ENCODE results near the gene ADGRB3. TPM values are rescaled to one million over a fixed set of nuclear protein-coding genes. Genes with fewer than 3 reads are reported as not detected.
A peak's percentile ranks its signal among the peaks of the same experiment; 100 is the strongest.

The ADGRB3 gene
- total RNA-seq, 1 experiment from 2014 or later = 0.24 TPM

DNA sequence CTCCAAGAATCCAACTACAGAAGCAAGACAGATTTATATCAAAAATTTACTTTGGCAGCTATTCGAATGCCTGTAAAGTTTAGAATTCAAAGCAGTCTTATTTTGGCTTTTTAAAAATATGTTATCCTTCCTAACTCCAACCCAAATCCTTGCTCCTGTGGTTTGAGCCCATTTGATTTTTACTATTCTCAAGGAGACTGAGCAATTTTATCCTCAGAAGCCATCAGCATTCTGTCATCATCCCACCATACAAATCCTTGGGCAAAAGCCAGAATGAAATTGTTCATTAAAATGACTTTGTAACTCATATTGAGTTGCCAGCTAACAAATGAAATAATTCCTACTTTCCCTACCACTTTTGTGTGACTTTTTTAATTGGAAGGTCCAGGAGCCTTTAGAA is 392.8 kb downstream of the ADGRB3 start:
- in situ Hi-C loops (cut with HindIII; ENCODE audit: low pct_unique_long_range_greater_than_20kb, low sequenced_read_pairs) = no loop called here
- no peak for DNase-seq (ENCODE audit: low read depth)

DNA sequence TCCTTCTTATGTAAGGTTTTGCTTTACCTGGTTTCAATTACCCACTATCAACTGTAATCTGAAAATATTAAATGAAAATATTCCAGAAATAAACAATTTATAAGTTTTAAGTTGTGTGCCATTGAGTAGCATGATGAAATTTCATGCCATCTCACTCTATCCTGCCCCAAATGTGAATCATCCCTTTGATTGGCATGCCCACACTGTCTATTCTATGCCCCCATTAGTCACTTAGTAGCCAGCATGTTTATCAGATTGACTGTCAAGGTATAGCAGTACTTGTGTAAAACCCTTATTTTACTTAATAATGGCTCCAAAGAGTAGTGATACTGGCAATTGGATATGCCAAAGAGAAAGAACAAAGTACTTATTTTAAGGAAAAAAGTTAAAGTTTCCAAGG is 403.8 kb downstream of the ADGRB3 start:
- DNase-seq (ENCODE audit: low read depth) = no peak
- in situ Hi-C loops (cut with HindIII; ENCODE audit: low pct_unique_long_range_greater_than_20kb, low sequenced_read_pairs) = no loop called here

DNA sequence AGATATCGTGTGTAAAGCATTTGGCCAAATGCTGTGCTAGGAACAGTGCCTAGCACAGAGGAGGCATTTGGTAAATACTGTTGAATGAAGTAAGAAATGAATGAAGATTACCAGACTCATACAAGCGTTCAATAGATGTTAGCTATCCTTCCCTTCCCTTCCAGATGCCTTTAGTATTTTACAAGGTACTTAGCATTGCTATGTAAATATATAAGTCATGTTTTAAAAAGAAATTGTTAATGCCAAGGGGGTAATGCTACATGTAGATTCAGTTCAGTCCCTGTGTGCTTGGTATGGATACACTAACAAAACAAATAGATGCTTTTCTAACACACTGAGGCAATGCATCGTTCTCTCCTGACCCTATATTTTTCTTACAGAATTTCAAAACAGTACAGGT is 407.2 kb downstream of the ADGRB3 start:
- no peak for DNase-seq (ENCODE audit: low read depth)
- in situ Hi-C loops (cut with HindIII; ENCODE audit: low pct_unique_long_range_greater_than_20kb, low sequenced_read_pairs) = no loop called here

DNA sequence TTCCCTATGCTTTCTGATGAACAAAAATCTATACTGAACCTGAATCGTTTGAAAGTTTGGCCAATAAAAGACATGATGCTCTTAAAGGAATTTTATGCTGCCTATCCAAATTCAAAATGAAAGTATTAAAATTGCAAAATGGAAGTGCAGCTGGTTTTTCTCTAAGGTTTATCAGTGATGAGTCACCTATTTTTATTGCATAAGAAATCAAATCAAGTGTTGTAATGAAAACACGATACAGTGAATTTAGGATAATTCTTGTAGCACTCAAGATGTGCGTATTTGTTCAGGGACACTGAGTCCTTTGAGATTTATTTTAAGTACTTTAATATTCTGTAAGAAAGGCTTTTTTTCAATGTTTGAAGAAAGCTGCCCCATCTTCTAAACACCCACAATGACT is 409.5 kb downstream of the ADGRB3 start:
- no peak for DNase-seq (ENCODE audit: low read depth)
- in situ Hi-C loops (cut with HindIII; ENCODE audit: low pct_unique_long_range_greater_than_20kb, low sequenced_read_pairs) = no loop called here

DNA sequence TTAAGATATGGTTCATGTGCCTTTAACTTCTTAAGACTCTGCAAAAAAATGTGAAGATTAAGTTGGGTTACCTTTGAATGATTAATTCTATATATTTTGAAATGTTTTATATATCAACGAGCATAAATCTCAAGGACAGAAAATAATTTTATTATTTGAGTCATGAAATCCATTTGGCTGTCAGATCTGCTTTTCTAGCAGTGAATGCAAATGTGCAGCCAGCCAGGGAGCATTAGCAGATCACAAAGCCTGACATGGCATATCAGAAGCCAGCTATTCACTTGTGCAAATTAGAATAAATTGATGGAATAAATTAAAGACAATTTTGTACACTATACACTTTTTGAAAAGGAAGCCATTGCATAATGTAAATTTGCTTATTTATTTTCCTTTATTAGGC is 424.3 kb downstream of the ADGRB3 start:
- in situ Hi-C loops (cut with HindIII; ENCODE audit: low pct_unique_long_range_greater_than_20kb, low sequenced_read_pairs) = no loop called here
- no peak for DNase-seq (ENCODE audit: low read depth)

DNA sequence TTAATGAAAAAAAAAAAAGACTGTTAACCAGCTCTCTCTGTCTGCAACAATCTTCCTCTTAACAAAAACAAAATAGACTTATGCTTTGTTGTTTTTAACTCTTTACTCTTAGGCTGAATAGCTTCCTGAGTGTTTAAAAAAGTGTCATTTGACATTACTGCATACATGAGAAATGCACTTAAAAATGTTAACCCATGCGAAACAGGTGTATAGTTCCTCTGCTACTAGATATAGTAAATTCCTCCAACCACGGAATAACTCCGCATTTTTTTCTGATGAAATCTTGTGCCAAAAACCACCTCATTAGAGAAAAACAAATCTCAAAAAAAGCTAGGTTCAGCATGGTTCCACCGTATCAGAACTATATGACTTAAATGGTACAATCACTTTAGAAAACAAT is 426.0 kb downstream of the ADGRB3 start:
- in situ Hi-C loops (cut with HindIII; ENCODE audit: low pct_unique_long_range_greater_than_20kb, low sequenced_read_pairs) = no loop called here
- peak; percentile 61 for DNase-seq (ENCODE audit: low read depth)

DNA sequence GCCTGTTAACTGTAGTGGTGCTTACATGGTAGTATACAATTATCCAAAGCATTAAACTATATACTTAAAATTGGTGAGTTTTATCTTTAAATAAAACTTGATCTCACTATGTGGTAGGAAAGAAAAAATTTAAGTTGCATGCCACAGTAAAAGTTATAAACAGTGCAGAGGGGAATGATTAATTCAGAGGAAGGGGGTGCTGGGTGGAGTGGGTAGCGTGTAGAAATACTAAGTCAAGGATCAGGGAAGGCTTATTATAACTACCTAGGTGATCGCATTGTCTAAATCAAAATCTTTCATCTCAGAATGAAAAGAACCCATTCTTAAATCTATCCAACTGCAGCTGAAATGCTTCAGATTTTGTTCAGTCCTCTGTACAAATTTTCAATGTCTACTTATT is 428.3 kb downstream of the ADGRB3 start:
- peak; percentile 49 for DNase-seq (ENCODE audit: low read depth)
- in situ Hi-C loops (cut with HindIII; ENCODE audit: low pct_unique_long_range_greater_than_20kb, low sequenced_read_pairs) = no loop called here

DNA sequence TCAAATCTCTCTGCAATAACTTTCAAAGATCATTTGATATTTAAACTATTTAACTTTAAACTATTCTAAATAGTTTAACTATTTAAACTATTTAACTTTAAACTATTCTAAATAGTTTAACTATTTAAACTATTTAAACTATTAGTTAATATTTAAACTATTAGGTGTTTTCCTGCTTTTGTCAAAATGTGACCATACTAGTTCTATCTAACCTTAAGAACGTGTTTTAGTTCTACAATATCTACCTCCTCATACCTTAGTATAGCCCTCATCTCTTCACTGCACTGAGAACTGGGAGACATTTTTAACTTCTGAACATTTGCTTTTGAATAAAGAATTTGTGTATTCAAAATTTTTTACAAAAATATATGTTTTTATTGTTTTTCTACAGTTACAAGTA is 429.1 kb downstream of the ADGRB3 start:
- peak; percentile 34 for DNase-seq (ENCODE audit: low read depth)
- in situ Hi-C loops (cut with HindIII; ENCODE audit: low pct_unique_long_range_greater_than_20kb, low sequenced_read_pairs) = no loop called here

DNA sequence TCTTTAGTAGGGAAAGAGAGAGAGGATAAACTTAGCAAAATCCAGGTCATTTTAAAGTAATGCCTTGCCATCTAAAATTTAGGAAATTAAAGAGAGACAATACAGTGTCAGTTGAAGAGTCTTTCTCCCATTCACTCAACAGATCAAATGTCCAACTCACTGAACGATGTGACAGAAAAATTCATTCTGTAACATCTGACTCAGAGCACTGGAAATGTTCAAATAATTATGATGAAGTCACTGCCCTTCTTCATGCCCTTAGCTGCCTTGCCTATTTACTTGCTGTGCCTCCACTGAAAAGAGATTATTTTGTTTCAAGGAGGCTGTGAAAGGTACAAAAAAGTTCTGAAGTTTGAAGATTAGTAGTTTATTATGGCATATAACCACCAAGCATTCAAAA is 434.8 kb downstream of the ADGRB3 start:
- no peak for DNase-seq (ENCODE audit: low read depth)
- in situ Hi-C loops (cut with HindIII; ENCODE audit: low pct_unique_long_range_greater_than_20kb, low sequenced_read_pairs) = no loop called here

DNA sequence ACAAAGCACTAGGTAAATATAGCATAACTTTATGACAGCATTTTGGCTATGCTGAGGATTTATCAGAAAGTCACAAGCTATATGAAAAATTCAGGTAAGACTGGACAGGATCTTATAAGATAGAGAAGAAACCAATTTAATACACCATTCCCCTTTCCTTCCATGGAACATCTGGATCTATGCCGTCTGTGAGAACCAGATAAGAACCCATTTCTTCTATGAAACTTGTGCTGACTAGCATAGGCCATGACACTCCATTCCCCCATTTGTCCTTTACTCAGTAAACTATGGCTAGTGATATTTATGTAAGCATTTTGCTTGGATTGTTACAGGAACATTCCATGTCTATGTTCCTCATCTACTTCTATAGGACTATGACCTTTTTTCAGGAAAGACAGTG is 437.7 kb downstream of the ADGRB3 start:
- no peak for DNase-seq (ENCODE audit: low read depth)
- in situ Hi-C loops (cut with HindIII; ENCODE audit: low pct_unique_long_range_greater_than_20kb, low sequenced_read_pairs) = no loop called here

DNA sequence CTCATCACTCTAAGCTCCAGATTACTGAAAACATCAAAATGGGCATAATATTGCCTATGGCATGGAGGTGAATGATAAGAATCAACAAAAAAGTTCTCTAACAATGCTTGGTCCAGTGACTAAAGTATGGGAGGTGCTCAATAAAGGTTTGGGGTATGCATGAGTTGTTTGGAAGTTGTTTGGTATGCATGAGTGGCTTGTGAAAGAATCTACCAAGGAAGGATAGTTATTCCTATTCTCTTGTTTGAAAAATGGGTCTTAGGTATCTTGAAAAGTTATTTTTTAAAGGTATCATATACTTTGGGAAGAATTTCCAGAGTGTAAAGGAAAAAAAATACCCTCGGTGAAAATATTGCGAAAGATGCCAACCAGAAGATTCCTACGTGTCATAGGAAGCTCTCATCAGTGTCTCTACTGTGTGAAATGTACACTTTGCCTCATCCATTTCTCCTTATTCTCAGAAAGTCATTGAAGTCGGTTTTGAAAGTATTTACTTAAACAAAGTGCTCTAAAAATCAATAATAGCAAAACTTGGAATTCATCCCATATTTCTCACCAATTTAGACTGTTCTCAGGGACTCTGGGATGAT is 449.8 kb downstream of the ADGRB3 start:
- in situ Hi-C loops (cut with HindIII; ENCODE audit: low pct_unique_long_range_greater_than_20kb, low sequenced_read_pairs) = no loop called here
- DNase-seq (ENCODE audit: low read depth) = peak; percentile 31

DNA sequence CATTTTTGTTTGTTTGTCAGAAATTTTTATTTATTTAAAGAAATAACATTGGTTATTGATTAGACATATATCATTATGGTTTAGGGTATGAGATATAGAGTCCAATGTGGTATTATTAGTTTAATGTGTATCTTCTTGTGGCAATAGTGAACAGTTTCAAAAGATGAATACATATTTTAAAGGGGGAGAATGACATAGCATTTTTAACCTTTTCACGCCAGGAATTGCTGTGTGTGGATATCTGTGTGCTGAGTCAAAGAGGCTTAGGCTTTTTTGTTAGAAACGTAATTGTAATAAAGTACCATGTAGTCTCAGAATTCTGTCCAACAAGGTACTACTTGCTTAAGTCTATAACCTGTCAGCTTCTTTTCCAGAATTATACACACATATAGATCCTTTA is 451.6 kb downstream of the ADGRB3 start:
- no peak for DNase-seq (ENCODE audit: low read depth)
- in situ Hi-C loops (cut with HindIII; ENCODE audit: low pct_unique_long_range_greater_than_20kb, low sequenced_read_pairs) = no loop called here

DNA sequence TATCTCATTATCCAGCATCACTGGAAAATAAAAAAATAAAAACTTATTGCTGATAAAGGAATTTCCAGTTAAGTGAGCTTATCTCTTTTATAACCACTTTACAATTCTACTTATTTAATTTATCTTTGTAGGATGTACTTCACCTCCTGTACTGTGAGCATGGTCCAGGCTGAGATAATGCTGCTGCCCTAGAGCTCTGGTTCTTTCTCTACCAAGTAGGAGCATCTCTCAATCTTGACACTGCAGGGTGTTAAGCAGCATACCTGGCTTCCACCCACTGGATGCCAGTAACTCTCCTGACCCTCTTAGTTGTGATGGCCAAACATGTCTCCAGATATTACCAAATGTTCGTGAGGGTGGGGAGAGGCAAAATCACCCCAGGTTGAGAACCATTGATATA is 454.5 kb downstream of the ADGRB3 start:
- DNase-seq (ENCODE audit: low read depth) = no peak
- in situ Hi-C loops (cut with HindIII; ENCODE audit: low pct_unique_long_range_greater_than_20kb, low sequenced_read_pairs) = no loop called here

DNA sequence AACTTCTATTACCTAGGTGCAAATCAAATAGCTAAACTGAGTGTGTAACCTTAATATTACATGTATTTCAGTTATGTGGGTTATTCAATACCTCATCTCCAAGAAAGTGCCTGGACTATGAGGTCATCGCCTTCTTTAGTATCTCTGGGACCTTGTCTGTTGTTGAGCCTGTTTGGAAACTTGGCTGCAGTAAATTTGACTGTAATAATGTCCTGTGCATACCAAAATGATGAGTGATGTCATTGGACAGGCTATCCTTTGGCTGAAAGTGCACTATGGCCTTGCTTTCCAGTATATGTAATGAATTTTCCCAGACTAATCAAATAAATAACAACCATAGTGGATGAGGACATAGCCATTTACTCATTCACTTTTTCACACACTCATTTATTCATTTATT is 455.1 kb downstream of the ADGRB3 start:
- in situ Hi-C loops (cut with HindIII; ENCODE audit: low pct_unique_long_range_greater_than_20kb, low sequenced_read_pairs) = no loop called here
- DNase-seq (ENCODE audit: low read depth) = peak; percentile 64

DNA sequence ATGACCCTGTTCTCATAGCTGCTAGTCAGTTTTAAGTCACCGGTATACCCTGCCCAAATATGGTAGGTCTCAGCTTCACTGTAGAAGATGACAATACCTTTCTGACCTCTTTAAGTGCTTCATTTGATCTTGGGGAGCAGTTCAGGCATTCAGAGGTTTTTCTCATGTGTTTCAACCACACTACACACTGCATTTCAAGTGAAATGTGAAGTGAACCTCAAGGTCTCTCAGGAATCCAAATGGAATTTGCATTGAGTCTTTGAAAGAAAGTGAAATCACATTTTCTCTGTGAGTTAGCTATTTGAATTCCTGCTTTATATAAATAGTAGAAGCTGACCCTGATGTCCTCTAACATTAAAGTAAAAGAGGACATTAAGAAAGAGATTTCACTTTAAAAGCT is 461.6 kb downstream of the ADGRB3 start:
- no peak for DNase-seq (ENCODE audit: low read depth)
- in situ Hi-C loops (cut with HindIII; ENCODE audit: low pct_unique_long_range_greater_than_20kb, low sequenced_read_pairs) = no loop called here

DNA sequence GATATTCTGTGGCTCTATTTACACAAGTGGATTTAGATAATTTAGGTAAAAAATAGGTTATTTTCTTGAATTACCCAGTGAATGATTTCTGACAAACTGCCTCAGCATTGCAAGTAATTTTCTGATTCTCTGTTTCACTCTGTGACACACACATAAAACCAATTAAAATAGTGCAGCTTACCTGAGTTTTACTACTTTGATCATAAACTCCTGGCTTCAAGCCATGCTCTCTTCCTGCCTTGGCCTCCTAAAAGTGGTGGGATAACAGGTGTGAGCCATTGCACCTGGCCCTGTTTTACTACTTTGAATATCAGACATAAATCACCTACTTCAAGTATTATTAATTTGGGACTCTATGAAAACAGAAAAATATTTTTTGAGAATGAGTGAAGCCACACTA is 462.9 kb downstream of the ADGRB3 start:
- no peak for DNase-seq (ENCODE audit: low read depth)
- in situ Hi-C loops (cut with HindIII; ENCODE audit: low pct_unique_long_range_greater_than_20kb, low sequenced_read_pairs) = no loop called here

DNA sequence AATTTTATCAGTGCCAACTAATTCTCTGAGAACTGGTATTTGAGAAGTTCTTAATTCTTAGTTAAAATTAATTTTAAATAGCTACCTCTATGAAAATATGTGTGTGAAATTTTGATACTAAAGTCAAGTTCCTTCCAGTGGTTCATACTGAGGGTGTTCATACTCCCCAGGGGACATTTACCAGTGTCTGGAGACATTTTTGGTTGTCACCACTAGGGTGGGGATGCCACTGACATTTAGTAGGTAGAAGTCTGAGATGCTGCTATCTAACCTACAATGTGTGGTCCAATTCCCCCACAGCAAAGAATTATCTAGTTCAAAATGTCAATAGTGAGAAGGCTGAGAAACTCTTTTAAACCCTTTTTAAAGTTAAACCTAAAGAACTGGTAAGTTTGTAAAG is 463.8 kb downstream of the ADGRB3 start:
- no peak for DNase-seq (ENCODE audit: low read depth)
- in situ Hi-C loops (cut with HindIII; ENCODE audit: low pct_unique_long_range_greater_than_20kb, low sequenced_read_pairs) = no loop called here

DNA sequence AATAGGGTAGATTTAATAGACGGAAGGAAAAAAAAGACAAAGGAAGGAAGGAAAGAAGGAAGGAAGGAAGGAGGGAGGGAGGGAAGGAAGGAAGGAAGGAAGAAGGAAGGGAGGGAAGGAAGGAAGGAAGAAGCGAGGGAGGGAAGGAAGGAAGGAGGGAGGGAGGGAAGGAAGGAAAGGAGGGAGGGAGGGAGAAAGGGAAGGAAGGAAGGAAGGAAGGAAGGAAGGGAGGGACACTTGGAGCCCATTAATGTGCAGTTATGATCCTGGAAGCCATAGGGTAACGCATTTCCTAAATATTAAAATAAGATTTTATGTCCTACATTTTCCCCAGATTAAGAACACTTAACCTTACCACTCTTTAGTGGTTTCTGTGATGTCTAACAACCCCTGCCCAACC is 465.7 kb downstream of the ADGRB3 start:
- in situ Hi-C loops (cut with HindIII; ENCODE audit: low pct_unique_long_range_greater_than_20kb, low sequenced_read_pairs) = no loop called here
- DNase-seq (ENCODE audit: low read depth) = no peak

DNA sequence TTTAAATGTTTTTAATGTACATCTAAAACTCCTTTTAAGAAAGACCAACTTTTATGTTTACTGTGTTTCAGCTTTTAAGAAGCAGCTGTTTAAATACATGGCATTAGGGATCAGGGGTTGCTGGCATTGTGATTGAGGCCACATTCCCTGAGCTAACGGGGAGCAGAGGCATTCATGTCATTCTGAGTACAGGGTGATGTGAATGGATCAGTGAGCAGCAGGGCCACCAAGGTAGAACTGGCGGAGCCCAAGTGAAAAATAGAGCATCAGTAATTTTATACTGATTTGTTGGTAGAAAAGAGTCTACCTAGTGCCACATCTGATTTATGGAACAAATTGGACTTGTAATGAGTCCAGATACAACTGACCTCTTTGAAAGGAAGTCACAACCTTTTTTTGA is 467.3 kb downstream of the ADGRB3 start:
- in situ Hi-C loops (cut with HindIII; ENCODE audit: low pct_unique_long_range_greater_than_20kb, low sequenced_read_pairs) = no loop called here
- DNase-seq (ENCODE audit: low read depth) = no peak

DNA sequence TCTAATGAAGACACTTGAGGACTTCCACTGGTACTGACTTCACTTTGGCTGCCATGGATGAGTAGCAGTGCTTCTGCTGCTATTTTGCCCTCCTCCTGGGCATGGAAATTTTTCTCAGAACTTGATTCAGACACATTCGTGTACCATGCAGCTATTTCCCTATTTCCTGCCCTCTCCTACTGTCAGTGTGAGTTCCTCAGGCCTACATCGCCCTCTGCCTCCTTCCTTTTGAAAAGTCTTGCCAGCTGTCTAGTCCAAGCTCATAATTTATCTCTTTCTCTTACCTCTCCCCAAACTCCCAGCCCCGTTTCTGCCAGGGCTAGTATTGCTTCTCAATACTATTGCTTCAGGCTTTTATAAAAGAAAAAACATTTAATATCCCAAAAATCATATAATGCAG is 470.2 kb downstream of the ADGRB3 start:
- peak; percentile 46 for DNase-seq (ENCODE audit: low read depth)
- in situ Hi-C loops (cut with HindIII; ENCODE audit: low pct_unique_long_range_greater_than_20kb, low sequenced_read_pairs) = no loop called here

DNA sequence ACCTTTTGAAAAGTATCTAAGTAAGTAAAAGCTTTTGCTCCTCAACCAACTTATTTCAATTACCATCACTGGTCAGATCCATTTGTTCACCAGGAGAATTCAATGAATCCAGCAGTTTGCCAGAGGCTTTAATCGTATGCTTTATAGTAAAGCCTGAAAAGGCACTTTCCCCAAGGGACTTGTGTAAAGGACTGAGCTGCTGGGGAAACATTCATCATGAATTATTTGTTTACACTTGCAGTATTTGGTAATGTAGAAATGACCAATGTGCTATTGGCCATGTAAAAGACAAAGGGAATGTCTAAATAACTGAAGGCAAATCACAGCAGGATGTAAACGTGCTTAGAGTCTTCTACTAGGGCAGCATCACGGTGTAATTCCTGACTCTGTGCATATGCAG is 471.4 kb downstream of the ADGRB3 start:
- in situ Hi-C loops (cut with HindIII; ENCODE audit: low pct_unique_long_range_greater_than_20kb, low sequenced_read_pairs) = no loop called here
- DNase-seq (ENCODE audit: low read depth) = no peak
